Measurements from ENCODE around the gene MFSD12.
"Not testable (repeated sequence)": the region's sequence is repeated elsewhere in the genome, so short reads cannot be mapped to it uniquely, and the experiment has no call there.

Gene MFSD12

GRCh38 chr19:3538965-3539755 is 18.2 kb downstream of the MFSD12 start, which contains the start of gene TEKTIP1:
TEKTIP1 (plus strand) TSS chr19:3539174; CDS start chr19:3539178, 4 bp downstream.
- in situ Hi-C loops (cut with MboI; ENCODE audit: low sequenced_read_pairs): no loop called here

GRCh38 chr19:3538258-3538929 is 19.0 kb downstream of the MFSD12 start:
- in situ Hi-C loops (cut with MboI; ENCODE audit: low sequenced_read_pairs): no loop called here

GRCh38 chr19:3537438-3538240 is 19.7 kb downstream of the MFSD12 start:
- in situ Hi-C loops (cut with MboI; ENCODE audit: low sequenced_read_pairs): no loop called here

GRCh38 chr19:3537101-3537437 is 20.3 kb downstream of the MFSD12 start:
- in situ Hi-C loops (cut with MboI; ENCODE audit: low sequenced_read_pairs): no loop called here

- in situ Hi-C loops (cut with MboI; ENCODE audit: low sequenced_read_pairs): no loop called here
These were observed 20.8 kb downstream of the MFSD12 start for GRCh38 chr19:3536429-3537100.

- in situ Hi-C loops (cut with MboI; ENCODE audit: low sequenced_read_pairs): no loop called here
These were observed 21.4 kb downstream of the MFSD12 start for GRCh38 chr19:3535981-3536380.

GRCh38 chr19:3535563-3535965 is 21.8 kb downstream of the MFSD12 start:
- in situ Hi-C loops (cut with MboI; ENCODE audit: low sequenced_read_pairs): no loop called here

- in situ Hi-C loops (cut with MboI; ENCODE audit: low sequenced_read_pairs): no loop called here
These were observed 22.2 kb downstream of the MFSD12 start for GRCh38 chr19:3535235-3535535.

- in situ Hi-C loops (cut with MboI; ENCODE audit: low sequenced_read_pairs): no loop called here
These were observed 22.8 kb downstream of the MFSD12 start for GRCh38 chr19:3534375-3535234.

- in situ Hi-C loops (cut with MboI; ENCODE audit: low sequenced_read_pairs): no loop called here
These were observed 23.7 kb downstream of the MFSD12 start for GRCh38 chr19:3533563-3534216.

GRCh38 chr19:3533033-3533432 is 24.4 kb downstream of the MFSD12 start:
- in situ Hi-C loops (cut with MboI; ENCODE audit: low sequenced_read_pairs): no loop called here

- in situ Hi-C loops (cut with MboI; ENCODE audit: low sequenced_read_pairs): no loop called here
These were observed 25.1 kb downstream of the MFSD12 start for GRCh38 chr19:3532154-3532786.

- in situ Hi-C loops (cut with MboI; ENCODE audit: low sequenced_read_pairs): no loop called here
These were observed 25.7 kb downstream of the MFSD12 start for GRCh38 chr19:3531716-3532115.

- in situ Hi-C loops (cut with MboI; ENCODE audit: low sequenced_read_pairs): no loop called here
These were observed 27.0 kb downstream of the MFSD12 start for GRCh38 chr19:3530389-3530788.

- in situ Hi-C loops (cut with MboI; ENCODE audit: low sequenced_read_pairs): not testable (repeated sequence)
These were observed 28.1 kb downstream of the MFSD12 start for GRCh38 chr19:3529299-3529698.

GRCh38 chr19:3528539-3529211 is 28.7 kb downstream of the MFSD12 start:
- in situ Hi-C loops (cut with MboI; ENCODE audit: low sequenced_read_pairs): no loop called here

- in situ Hi-C loops (cut with MboI; ENCODE audit: low sequenced_read_pairs): no loop called here
These were observed 29.3 kb downstream of the MFSD12 start for GRCh38 chr19:3528080-3528479.

- in situ Hi-C loops (cut with MboI; ENCODE audit: low sequenced_read_pairs): no loop called here
These were observed 30.0 kb downstream of the MFSD12 start for GRCh38 chr19:3527238-3527910.
